NT2/D1 (cell line): ENCODE data around the gene XYLT1.

Experiments
- DNase-seq: peaks from one replicate; pipeline ENCODE4 v3.0.0-alpha.2; 2011; ENCODE audit warnings: low read depth, low spot score
- H3K27me3 ChIP-seq: 2 replicates; pipeline ENCODE4 v1.6.0; 2011; ENCODE audit warnings: mild to moderate bottlenecking; ENCODE audit not compliant: insufficient read length, insufficient read depth
- H3K36me3 ChIP-seq: 2 replicates; pipeline ENCODE4 v1.6.1; 2011; ENCODE audit warnings: mild to moderate bottlenecking, low read length, mixed read lengths; ENCODE audit not compliant: insufficient read depth, insufficient read length
- H3K4me1 ChIP-seq: 2 replicates; pipeline ENCODE4 v1.5.1; 2011; ENCODE audit not compliant: insufficient read depth, insufficient read length
- H3K4me3 ChIP-seq: 2 replicates; pipeline ENCODE4 v1.5.1; 2011; ENCODE audit warnings: low read depth; ENCODE audit not compliant: insufficient read length
- H3K9ac ChIP-seq: 2 replicates; pipeline ENCODE4 v1.6.0; 2011; ENCODE audit warnings: low read depth; ENCODE audit not compliant: insufficient read length
- H3K9me3 ChIP-seq: 2 replicates; pipeline ENCODE4 v1.5.1; 2011; ENCODE audit warnings: mild to moderate bottlenecking, low read length; ENCODE audit not compliant: insufficient read depth
- SUZ12 ChIP-seq: IDR thresholded peaks from 2 replicates; pipeline ENCODE4 v1.6.1; 2011; ENCODE audit not compliant: insufficient read length, insufficient read depth; ENCODE audit errors: extremely low read depth
- YY1 ChIP-seq: IDR thresholded peaks from 2 replicates; pipeline ENCODE4 v1.6.1; 2011; ENCODE audit not compliant: insufficient read length, insufficient read depth
- ZNF274 ChIP-seq: IDR thresholded peaks from 2 replicates; pipeline ENCODE4 v1.6.1; 2011; ENCODE audit warnings: mild to moderate bottlenecking, low read depth, low read length

XYLT1 gene

DNA sequence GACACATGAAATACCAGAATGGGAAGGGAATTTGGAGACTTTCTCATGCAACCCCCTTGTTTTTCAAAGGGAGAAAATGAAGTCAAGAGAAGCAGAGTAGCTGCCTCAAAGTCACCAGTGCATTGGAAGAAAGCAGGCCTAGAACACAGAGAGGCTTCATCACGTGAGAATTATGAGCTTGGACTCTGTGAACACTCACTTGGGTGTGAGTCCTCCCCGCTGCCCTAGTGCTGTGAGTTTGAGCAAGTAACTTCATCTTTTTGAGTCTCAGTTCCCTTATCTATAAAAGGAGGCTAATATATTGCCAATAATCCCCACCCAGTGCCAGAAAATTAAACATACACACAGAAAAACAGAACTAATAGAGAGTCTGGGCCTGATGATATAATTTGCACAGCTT is 315.8 kb downstream of the XYLT1 start:
- DNase-seq, result no peak
- no peaks in the 10 kb centered on the region for H3K36me3 ChIP-seq

GRCh38 chr16:17152311-17152710 is 318.4 kb downstream of the XYLT1 start:
- H3K9me3 ChIP-seq, result no peaks in the 10 kb centered on the region
- no peak for TF ChIP-seq ZNF274
- TF ChIP-seq SUZ12, result no peak
- no peak for TF ChIP-seq YY1
- H3K36me3 ChIP-seq, result no peaks in the 10 kb centered on the region
- no peaks in the 10 kb centered on the region for H3K27me3 ChIP-seq
- H3K4me1 ChIP-seq, result no peaks in the 10 kb centered on the region
- no peak overlapping the region for H3K9ac ChIP-seq
- no peak overlapping the region for H3K4me3 ChIP-seq
- no peak for DNase-seq

More for the DNA sequence above, 315.8 kb downstream of the XYLT1 start:
- Histone ChIP-seq H3K4me3 (no peak overlapping the region), H3K9ac (no peak overlapping the region), H3K27me3 (no peaks in the 10 kb centered on the region), H3K9me3 (no peaks in the 10 kb centered on the region), H3K4me1 (peaks cover 1% of the 10 kb centered on the region)
- TF ChIP-seq YY1 (no peak), SUZ12 (no peak), ZNF274 (no peak)

- DNase-seq, result no peak
- Histone ChIP-seq H3K9me3 (no peaks in the 10 kb centered on the region), H3K27me3 (no peaks in the 10 kb centered on the region), H3K4me3 (no peak overlapping the region), H3K9ac (no peak overlapping the region), H3K4me1 (no peaks in the 10 kb centered on the region), H3K36me3 (no peaks in the 10 kb centered on the region)
- TF ChIP-seq YY1 (no peak), SUZ12 (no peak), ZNF274 (no peak)
These were observed 319.4 kb downstream of the XYLT1 start for GRCh38 chr16:17151335-17151734.

DNA sequence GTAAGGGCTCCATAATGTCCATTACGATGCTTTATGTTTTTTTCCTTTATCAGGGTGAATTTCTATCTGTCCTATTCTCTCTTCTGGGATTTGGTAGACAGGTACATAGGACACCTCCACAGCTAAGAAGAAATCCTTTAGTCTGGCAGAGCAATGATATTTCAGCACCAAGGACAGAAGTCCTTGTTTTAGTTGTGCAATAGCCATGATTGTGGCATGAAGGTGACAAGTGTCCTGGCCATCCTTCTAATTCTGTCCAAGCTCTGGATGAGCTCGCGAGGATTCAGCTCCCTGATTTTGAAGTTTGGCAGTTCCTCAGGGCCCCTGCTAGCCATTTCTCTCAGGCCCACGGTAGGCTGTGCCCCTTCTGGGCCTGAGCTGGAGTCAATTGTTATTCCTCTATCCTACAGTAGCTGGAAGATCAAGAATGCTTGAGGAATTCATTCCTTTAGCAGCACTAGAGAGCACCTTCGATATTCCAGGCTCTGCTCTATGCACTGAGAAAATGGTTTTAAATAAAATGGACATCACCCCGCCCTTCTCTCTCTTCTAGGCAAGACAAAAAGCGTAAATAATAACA is 320.8 kb downstream of the XYLT1 start:
- no peaks in the 10 kb centered on the region for H3K36me3 ChIP-seq
- TF ChIP-seq SUZ12, result no peak
- TF ChIP-seq YY1, result no peak
- no peak overlapping the region for H3K9ac ChIP-seq
- H3K4me3 ChIP-seq, result no peak overlapping the region
- no peaks in the 10 kb centered on the region for H3K27me3 ChIP-seq
- no peak for DNase-seq
- H3K9me3 ChIP-seq, result no peaks in the 10 kb centered on the region
- H3K4me1 ChIP-seq, result no peaks in the 10 kb centered on the region

DNA sequence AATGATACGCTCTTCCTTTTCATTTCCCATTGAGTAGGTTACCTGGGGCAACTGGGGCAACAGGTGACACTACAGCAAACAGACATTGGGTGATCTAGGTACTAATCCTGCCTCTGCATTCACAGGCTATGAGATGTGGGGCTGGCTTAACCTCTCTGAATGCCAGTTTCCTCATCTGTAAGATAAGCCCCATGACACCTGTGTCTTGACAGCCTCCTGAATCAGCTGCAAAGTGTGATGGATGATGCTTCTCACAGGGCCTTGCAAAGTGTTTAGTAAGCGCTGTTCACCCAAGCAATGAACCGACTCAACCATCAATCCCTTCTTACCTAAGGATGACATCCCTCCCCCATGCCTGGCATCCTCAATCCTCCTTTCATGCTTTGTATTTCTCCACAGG is 322.8 kb downstream of the XYLT1 start:
- H3K36me3 ChIP-seq, result no peaks in the 10 kb centered on the region
- no peak overlapping the region for H3K4me3 ChIP-seq
- DNase-seq, result no peak
- TF ChIP-seq ZNF274 (no peak), YY1 (no peak), SUZ12 (no peak)
- no peaks in the 10 kb centered on the region for H3K4me1 ChIP-seq
- no peaks in the 10 kb centered on the region for H3K9me3 ChIP-seq
- H3K9ac ChIP-seq, result no peak overlapping the region
- no peaks in the 10 kb centered on the region for H3K27me3 ChIP-seq

DNA sequence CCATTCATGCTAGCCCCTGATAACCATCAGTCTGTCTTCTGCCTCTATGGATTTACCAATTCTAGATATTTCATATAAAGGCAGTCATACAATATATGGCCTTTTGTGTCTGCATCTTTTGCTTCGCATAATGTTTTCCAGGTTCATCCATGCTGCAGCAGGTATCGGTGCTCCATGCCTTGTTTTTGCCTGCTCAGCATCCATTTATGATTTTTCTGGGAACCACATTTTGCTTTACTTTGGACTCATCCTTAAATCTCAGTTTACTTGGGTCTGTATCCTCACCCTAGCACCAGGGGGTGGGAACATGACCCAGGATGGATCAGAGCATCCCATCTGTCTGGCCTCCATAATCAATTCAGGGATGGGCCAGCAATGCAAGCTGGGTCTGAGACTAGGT is 325.7 kb downstream of the XYLT1 start:
- H3K27me3 ChIP-seq, result no peaks in the 10 kb centered on the region
- H3K4me1 ChIP-seq, result no peaks in the 10 kb centered on the region
- H3K9me3 ChIP-seq, result no peaks in the 10 kb centered on the region
- no peaks in the 10 kb centered on the region for H3K36me3 ChIP-seq
- no peak for TF ChIP-seq ZNF274
- TF ChIP-seq SUZ12, result no peak
- TF ChIP-seq YY1, result no peak
- H3K4me3 ChIP-seq, result no peak overlapping the region
- H3K9ac ChIP-seq, result no peak overlapping the region
- no peak for DNase-seq

DNA sequence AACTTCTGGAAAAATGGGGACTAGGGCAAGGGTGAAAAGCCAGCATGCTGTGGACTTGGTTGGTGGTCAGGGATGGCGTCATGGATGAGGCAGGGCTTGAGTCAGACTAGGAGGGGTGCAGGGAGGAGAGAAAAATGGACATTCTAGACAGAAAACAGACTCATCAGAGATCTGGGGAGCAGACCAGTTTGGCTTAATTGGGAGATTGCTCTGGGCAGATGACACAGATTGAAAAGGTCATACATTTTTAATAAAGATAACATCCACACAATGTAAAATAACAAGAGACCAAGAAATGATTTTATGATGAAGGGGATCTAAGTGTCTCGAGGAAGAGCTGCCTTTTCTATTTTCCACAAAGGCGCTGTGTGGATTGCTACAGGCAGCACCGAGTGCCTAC is 326.3 kb downstream of the XYLT1 start:
- DNase-seq, result no peak
- no peak for TF ChIP-seq SUZ12
- TF ChIP-seq YY1, result no peak
- TF ChIP-seq ZNF274, result no peak
- no peaks in the 10 kb centered on the region for H3K4me1 ChIP-seq
- no peak overlapping the region for H3K4me3 ChIP-seq
- H3K36me3 ChIP-seq, result no peaks in the 10 kb centered on the region
- no peaks in the 10 kb centered on the region for H3K27me3 ChIP-seq
- no peaks in the 10 kb centered on the region for H3K9me3 ChIP-seq
- no peak overlapping the region for H3K9ac ChIP-seq
